IMR-90 (cell line): Measurements from ENCODE around the gene GPC6. TPM values are rescaled to one million over a fixed set of nuclear protein-coding genes. Genes with fewer than 3 reads are reported as not detected.

Experiments used
- ATAC-seq: fragments of 200-7000 bp; cut with Tn5 transposase; 2 replicates; pipeline ENCODE4 v1.9.1; 2020; ENCODE audit warnings: low read depth, mild to moderate bottlenecking, moderate library complexity
- BruUV-seq: library from RNA; stranded (reverse); fragments of 400-500 nt; replicated peaks from 2 replicates; lab custom pipeline; 2021; lab: Mats Ljungman, UMichigan
- CTCF ChIA-PET: fragments of 300-600 bp; formaldehyde crosslinking; extraction: SDS; loops from one replicate; lab custom pipeline; 2021; ENCODE audit warnings: antibody characterized with exemption; lab: Yijun Ruan, JAX
- POLR2A ChIA-PET: fragments of 300-600 bp; sonication (Branson Sonifier 250); formaldehyde crosslinking; loops from one replicate; lab custom pipeline; 2022; ENCODE audit warnings: antibody characterized with exemption; ENCODE audit not compliant: unreplicated experiment; lab: Charles Lee
- DNase-seq: peaks from one replicate; pipeline ENCODE4 v3.0.0; 2013
- H2AFZ ChIP-seq: replicated peaks from 2 replicates; pipeline ENCODE3; 2013; ENCODE audit warnings: low read length, mild to moderate bottlenecking; ENCODE audit not compliant: poor library complexity
- H2AK5ac ChIP-seq: 2 replicates; pipeline ENCODE4 v1.6.1; 2013; ENCODE audit warnings: low read depth, low read length, inconsistent platforms
- H2AK9ac ChIP-seq: replicated peaks from 2 replicates; pipeline ENCODE3; 2013; ENCODE audit warnings: mild to moderate bottlenecking, low read depth, low read length, moderate library complexity; ENCODE audit not compliant: poor library complexity
- H2BK120ac ChIP-seq: 2 replicates; pipeline ENCODE4 v1.6.1; 2013; ENCODE audit warnings: low read depth, low read length, inconsistent platforms
- H2BK15ac ChIP-seq: 3 replicates; pipeline ENCODE4 v1.6.1; 2013; ENCODE audit warnings: low read depth, low read length, inconsistent platforms
- H2BK20ac ChIP-seq: 2 replicates; pipeline ENCODE4 v1.6.1; 2013; ENCODE audit warnings: low read depth, mild to moderate bottlenecking, inconsistent platforms, low read length, moderate library complexity
- H2BK5ac ChIP-seq: 2 replicates; pipeline ENCODE4 v1.6.1; 2013; ENCODE audit warnings: mild to moderate bottlenecking, low read depth, low read length, inconsistent platforms; ENCODE audit not compliant: poor library complexity, severe bottlenecking
- H3K14ac ChIP-seq: replicated peaks from 2 replicates; pipeline ENCODE4 v1.6.1; 2013; ENCODE audit warnings: low read depth, low read length, inconsistent platforms
- H3K18ac ChIP-seq: 2 replicates; pipeline ENCODE4 v1.6.1; 2013; ENCODE audit warnings: low read depth, low read length, control low read depth
- H3K23ac ChIP-seq: 2 replicates; pipeline ENCODE4 v1.6.1; 2013; ENCODE audit warnings: low read depth, low read length, inconsistent platforms
- H3K27ac ChIP-seq: 2 replicates; pipeline ENCODE4 v1.5.1; 2013; ENCODE audit warnings: mild to moderate bottlenecking, control low read depth, low read length; ENCODE audit not compliant: insufficient read depth
- H3K27me3 ChIP-seq: 2 replicates; pipeline ENCODE4 v1.6.1; 2013; ENCODE audit warnings: low read length; ENCODE audit not compliant: control insufficient read depth, insufficient read depth
- H3K36me3 ChIP-seq: 2 replicates; pipeline ENCODE4 v1.6.1; 2013; ENCODE audit warnings: low read length, mixed read lengths; ENCODE audit not compliant: control insufficient read depth, insufficient read depth
- H3K4ac ChIP-seq: 2 replicates; pipeline ENCODE4 v1.6.1; 2013; ENCODE audit warnings: low read depth, low read length, inconsistent platforms
- H3K4me1 ChIP-seq: 2 replicates; pipeline ENCODE4 v1.6.1; 2013; ENCODE audit warnings: low read length, mixed read lengths; ENCODE audit not compliant: control insufficient read depth, insufficient read depth
- H3K4me2 ChIP-seq: 2 replicates; pipeline ENCODE4 v1.6.1; 2013; ENCODE audit warnings: low read depth, mild to moderate bottlenecking, control low read depth, low read length, moderate library complexity
- H3K4me3 ChIP-seq: 2 replicates; pipeline ENCODE4 v1.5.1; 2013; ENCODE audit warnings: low read depth, mild to moderate bottlenecking, control low read depth, low read length, moderate library complexity; ENCODE audit not compliant: insufficient read depth
- H3K56ac ChIP-seq: 2 replicates; pipeline ENCODE4 v1.6.1; 2013; ENCODE audit warnings: low read length, inconsistent platforms; ENCODE audit not compliant: insufficient read depth; ENCODE audit errors: extremely low read depth
- H3K79me1 ChIP-seq, 2 experiments: 2 replicates each; pipeline ENCODE4 v1.6.1; 2013; ENCODE audit warnings: low read length in 2 of 2, inconsistent platforms in 1 of 2, low read depth in 1 of 2
- H3K9ac ChIP-seq: 2 replicates; pipeline ENCODE4 v1.6.1; 2013; ENCODE audit warnings: low read depth, low read length, control low read depth
- H3K9me1 ChIP-seq: 2 replicates; pipeline ENCODE4 v1.6.1; 2013; ENCODE audit warnings: low read length, inconsistent platforms; ENCODE audit not compliant: insufficient read depth
- H3K9me3 ChIP-seq: 2 replicates; pipeline ENCODE4 v1.6.1; 2013; ENCODE audit warnings: low read length; ENCODE audit not compliant: control insufficient read depth, insufficient read depth
- H4K20me1 ChIP-seq: 2 replicates; pipeline ENCODE4 v1.6.1; 2013; ENCODE audit warnings: low read length, inconsistent platforms; ENCODE audit not compliant: insufficient read depth
- H4K5ac ChIP-seq: 2 replicates; pipeline ENCODE4 v1.6.1; 2013; ENCODE audit warnings: mild to moderate bottlenecking, low read depth, low read length, control low read depth
- H4K8ac ChIP-seq, 2 experiments: 2 replicates each; pipeline ENCODE4 v1.6.1; 2013; ENCODE audit warnings: low read depth in 2 of 2, low read length in 2 of 2, control low read depth in 1 of 2, inconsistent platforms in 1 of 2
- H4K91ac ChIP-seq: 2 replicates; pipeline ENCODE4 v1.6.1; 2013; ENCODE audit warnings: low read depth, low read length, inconsistent platforms; ENCODE audit not compliant: insufficient read depth
- BHLHE40 ChIP-seq: fragments of 150-350 bp; IDR thresholded peaks from 2 replicates; pipeline ENCODE4 v1.6.1; 2016; ENCODE audit warnings: mild to moderate bottlenecking, low read depth, low read length
- CEBPB ChIP-seq: IDR thresholded peaks from 2 replicates; pipeline ENCODE4 v1.6.1; 2012; ENCODE audit warnings: low read depth, low read length, improper control_type of control experiment
- CHD1 ChIP-seq: IDR thresholded peaks from 2 replicates; pipeline ENCODE4 v1.6.1; 2012; ENCODE audit warnings: low read depth, low read length, improper control_type of control experiment
- FOS ChIP-seq: fragments of 150-350 bp; IDR thresholded peaks from 2 replicates; pipeline ENCODE4 v1.6.1; 2016; ENCODE audit warnings: low read depth, low read length
- MAFK ChIP-seq: IDR thresholded peaks from 2 replicates; pipeline ENCODE4 v1.6.1; 2012; ENCODE audit warnings: low read depth, low read length, improper control_type of control experiment
- MAZ ChIP-seq: IDR thresholded peaks from 2 replicates; pipeline ENCODE4 v1.6.1; 2012; ENCODE audit warnings: low read depth, mild to moderate bottlenecking, low read length, improper control_type of control experiment, moderate library complexity, borderline replicate concordance
- MXI1 ChIP-seq: IDR thresholded peaks from 2 replicates; pipeline ENCODE4 v1.6.1; 2012; ENCODE audit warnings: low read depth, mild to moderate bottlenecking, low read length, moderate library complexity, borderline replicate concordance
- NFE2L2 ChIP-seq: fragments of 150-350 bp; IDR thresholded peaks from 2 replicates; pipeline ENCODE4 v1.6.1; 2016; ENCODE audit warnings: low read depth, mild to moderate bottlenecking, low read length
- POLR2A ChIP-seq: IDR thresholded peaks from 2 replicates; pipeline ENCODE4 v1.6.1; 2012; ENCODE audit warnings: mild to moderate bottlenecking, low read depth, low read length
- RAD21 ChIP-seq: IDR thresholded peaks from 2 replicates; pipeline ENCODE4 v1.6.1; 2012; ENCODE audit warnings: low read length, improper control_type of control experiment
- RCOR1 ChIP-seq: IDR thresholded peaks from 2 replicates; pipeline ENCODE4 v1.6.1; 2012; ENCODE audit warnings: mild to moderate bottlenecking, low read length, improper control_type of control experiment; ENCODE audit not compliant: insufficient replicate concordance
- RFX5 ChIP-seq: IDR thresholded peaks from 2 replicates; pipeline ENCODE4 v1.8.0; 2012; ENCODE audit warnings: low read depth, mild to moderate bottlenecking, low read length, moderate library complexity
- SMC3 ChIP-seq: fragments of 150-350 bp; IDR thresholded peaks from 2 replicates; pipeline ENCODE4 v1.6.1; 2016; ENCODE audit warnings: low read depth, mild to moderate bottlenecking, antibody characterized with exemption, low read length, moderate library complexity
- WGBS, 2 experiments: methylation state at CpG; one replicate each; pipeline versions ENCODE4 v1.1.5 to v1.1.7; 2013; ENCODE audit warnings: missing lambda C conversion rate in 2 of 2; ENCODE audit not compliant: insufficient read length in 1 of 2; ENCODE audit errors: extremely low coverage in 2 of 2; 5-methylcytosine and 5-hydroxymethylcytosine counted together
- dilution Hi-C: fragments of 300-500 bp; cut with HindIII; formaldehyde crosslinking; loops from one replicate; pipeline ENCODE4 v1.14.3; 2018; ENCODE audit warnings: low sequenced_read_pairs; ENCODE audit not compliant: unreplicated experiment
- in situ Hi-C: fragments of 300-500 bp; cut with MboI; formaldehyde crosslinking; loops from 3 replicates; pipeline ENCODE4 v1.14.3; 2019; ENCODE audit warnings: low sequenced_read_pairs, inconsistent platforms, mixed read lengths
- intact Hi-C: fragments of 100-400 bp; cut with micrococcal nuclease; formaldehyde crosslinking; loops from 2 replicates; pipeline ENCODE4 v1.10.0; 2022
- polyA plus RNA-seq, 3 experiments: library from polyadenylated mRNA; depleted of rRNA; stranded (reverse); fragments of >200 nt; gene quantifications; 2 replicates each; pipeline ENCODE4 v1.2.3, GENCODE V29; 2012; ENCODE audit warnings: low replicate concordance in 1 of 3
- total RNA-seq: library from RNA; depleted of rRNA; stranded (reverse); fragments of >200 nt; gene quantifications from 2 replicates; pipeline ENCODE4 v1.2.3, GENCODE V29; 2012
- TF ChIP-seq, protein P1 (sequence below): fragments of 150-350 bp; IDR thresholded peaks from 2 replicates; pipeline ENCODE4 v1.6.1; 2016; ENCODE audit warnings: low read depth, mild to moderate bottlenecking, low read length, moderate library complexity, borderline replicate concordance
- TF ChIP-seq, protein P2 (sequence below): fragments of 150-350 bp; IDR thresholded peaks from 2 replicates; pipeline ENCODE4 v1.6.1; 2017; ENCODE audit warnings: mild to moderate bottlenecking, antibody characterized with exemption, low read length, low read depth

Gene GPC6
- total and polyA plus RNA-seq, 2 of the 4 experiments (the other 2 are of a cell fraction) = 14.9 to 39.4 TPM

DNA sequence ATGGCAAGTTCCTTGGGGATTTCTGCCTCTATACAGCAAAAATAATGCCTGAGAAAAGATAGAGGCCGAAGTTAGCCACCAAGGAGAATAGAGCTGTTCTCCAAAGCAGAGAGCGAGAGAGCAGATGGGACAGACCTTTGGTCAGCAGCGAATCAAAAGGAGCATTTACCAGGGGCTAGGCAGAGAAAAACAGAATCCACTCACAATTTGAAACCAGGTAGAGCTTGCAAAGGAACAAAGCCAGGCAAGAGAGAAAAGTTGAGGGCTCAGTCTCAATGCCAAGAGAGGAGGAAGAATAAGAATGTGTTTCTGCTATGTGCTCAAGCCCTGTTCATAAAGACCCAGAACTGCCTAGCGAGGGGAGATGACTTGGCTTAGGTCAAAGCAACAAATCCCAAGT, 1140.1 kb downstream of the GPC6 start:
- no peak for DNase-seq
- no peak overlapping the region for H3K56ac ChIP-seq
- no peaks in the 10 kb centered on the region for H3K79me1 ChIP-seq
- H3K4ac ChIP-seq = no peak overlapping the region
- no peaks in the 10 kb centered on the region for H3K27me3 ChIP-seq
- no peaks in the 10 kb centered on the region for H3K9me1 ChIP-seq
- H3K14ac ChIP-seq = no peak overlapping the region
- no peak overlapping the region for H3K4me3 ChIP-seq
- H2BK15ac ChIP-seq = no peak overlapping the region
- no peak overlapping the region for H2BK120ac ChIP-seq
- no peaks in the 10 kb centered on the region for H3K36me3 ChIP-seq
- dilution Hi-C loops (no loop called here), in situ Hi-C loops (loop anchor here (10.0 kb wide), 1 partner anchor 1652 kb away; no protein-coding TSS in a partner anchor), intact Hi-C loops (loop anchor here (10.0 kb wide), 1 partner anchor 682 kb away; no protein-coding TSS in a partner anchor)
- no peak overlapping the region for H2AFZ ChIP-seq
- WGBS, 2 experiments = no CpG with 5 or more reads among the region's 4 CpGs
- ATAC-seq = no peak
- no peak overlapping the region for H2AK9ac ChIP-seq
- no peak overlapping the region for H4K91ac ChIP-seq
- H4K20me1 ChIP-seq = no peaks in the 10 kb centered on the region
- no peak overlapping the region for H4K8ac ChIP-seq
- BruUV-seq = no TSS peak
- no peak overlapping the region for H4K5ac ChIP-seq
- no peak overlapping the region for H3K9ac ChIP-seq
- no peak overlapping the region for H3K18ac ChIP-seq
- H2BK5ac ChIP-seq = no peak overlapping the region
- no peaks in the 10 kb centered on the region for H3K4me1 ChIP-seq
- H3K4me2 ChIP-seq = no peak overlapping the region
- H3K27ac ChIP-seq = no peak overlapping the region
- no peak overlapping the region for H2BK20ac ChIP-seq
- POLR2A ChIA-PET = no interaction called here
- no peak overlapping the region for H2AK5ac ChIP-seq
- CTCF ChIA-PET = no interaction called here
- H3K23ac ChIP-seq = no peak overlapping the region
- TF ChIP-seq, protein P1, sequence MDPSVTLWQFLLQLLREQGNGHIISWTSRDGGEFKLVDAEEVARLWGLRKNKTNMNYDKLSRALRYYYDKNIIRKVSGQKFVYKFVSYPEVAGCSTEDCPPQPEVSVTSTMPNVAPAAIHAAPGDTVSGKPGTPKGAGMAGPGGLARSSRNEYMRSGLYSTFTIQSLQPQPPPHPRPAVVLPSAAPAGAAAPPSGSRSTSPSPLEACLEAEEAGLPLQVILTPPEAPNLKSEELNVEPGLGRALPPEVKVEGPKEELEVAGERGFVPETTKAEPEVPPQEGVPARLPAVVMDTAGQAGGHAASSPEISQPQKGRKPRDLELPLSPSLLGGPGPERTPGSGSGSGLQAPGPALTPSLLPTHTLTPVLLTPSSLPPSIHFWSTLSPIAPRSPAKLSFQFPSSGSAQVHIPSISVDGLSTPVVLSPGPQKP = no peak
- TF ChIP-seq RFX5 (no peak), CHD1 (no peak), SMC3 (no peak), FOS (no peak), CEBPB (no peak), MAFK (no peak), MXI1 (no peak), NFE2L2 (no peak), POLR2A (no peak), RAD21 (no peak), MAZ (no peak), BHLHE40 (no peak), RCOR1 (no peak)
- TF ChIP-seq, protein P2, sequence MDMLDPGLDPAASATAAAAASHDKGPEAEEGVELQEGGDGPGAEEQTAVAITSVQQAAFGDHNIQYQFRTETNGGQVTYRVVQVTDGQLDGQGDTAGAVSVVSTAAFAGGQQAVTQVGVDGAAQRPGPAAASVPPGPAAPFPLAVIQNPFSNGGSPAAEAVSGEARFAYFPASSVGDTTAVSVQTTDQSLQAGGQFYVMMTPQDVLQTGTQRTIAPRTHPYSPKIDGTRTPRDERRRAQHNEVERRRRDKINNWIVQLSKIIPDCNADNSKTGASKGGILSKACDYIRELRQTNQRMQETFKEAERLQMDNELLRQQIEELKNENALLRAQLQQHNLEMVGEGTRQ = no peak
- no peaks in the 10 kb centered on the region for H3K9me3 ChIP-seq
